PC-9 (cell line): ENCODE measurements around the gene TPSG1. TPM values are rescaled to one million over a fixed set of nuclear protein-coding genes. Genes with fewer than 3 reads are reported as not detected.
"Not testable (repeated sequence)": the region's sequence is repeated elsewhere in the genome, so short reads cannot be mapped to it uniquely, and the experiment has no call there.

ENCODE experiments used
- BruUV-seq: library from RNA; stranded (reverse); fragments of 400-500 nt; replicated peaks from 2 replicates; lab custom pipeline; 2021; lab: Mats Ljungman, UMichigan
- CTCF ChIA-PET: fragments of 300-600 bp; sonication (Branson Sonifier 250); formaldehyde crosslinking; loops from one replicate; lab custom pipeline; 2022; ENCODE audit warnings: antibody characterized with exemption; lab: Charles Lee
- POLR2A ChIA-PET: fragments of 300-600 bp; sonication (Branson Sonifier 250); formaldehyde crosslinking; loops from one replicate; lab custom pipeline; 2022; ENCODE audit warnings: antibody characterized with exemption; ENCODE audit not compliant: unreplicated experiment; lab: Charles Lee
- DNase-seq, 2 experiments: peaks; one replicate each; pipeline versions ENCODE4 v3.0.0 to v3.0.0-alpha.2; 2015 to 2022; ENCODE audit warnings: mixed read lengths in 1 of 2
- H2AFZ ChIP-seq: fragments of 200-600 bp; sonication (generic); 2 replicates; pipeline ENCODE4 v1.8.1; 2017; ENCODE audit warnings: antibody characterized with exemption
- H3F3A ChIP-seq: fragments of 200-600 bp; sonication (generic); 2 replicates; pipeline ENCODE4 v1.8.1; 2017; ENCODE audit warnings: antibody characterized with exemption, mild to moderate bottlenecking, low read depth; ENCODE audit not compliant: insufficient read depth
- H3K27ac ChIP-seq: fragments of 200-600 bp; sonication (generic); 2 replicates; pipeline ENCODE4 v1.6.1; 2016; ENCODE audit warnings: mixed run types
- H3K27me3 ChIP-seq: fragments of 200-600 bp; sonication (generic); 2 replicates; pipeline ENCODE4 v1.6.1; 2016; ENCODE audit warnings: low read depth, mixed run types; ENCODE audit not compliant: insufficient read depth
- H3K36me3 ChIP-seq: fragments of 200-600 bp; sonication (generic); 2 replicates; pipeline ENCODE4 v1.6.1; 2016; ENCODE audit warnings: low read depth, mixed run types
- H3K4me1 ChIP-seq: fragments of 200-600 bp; sonication (generic); replicated peaks from 2 replicates; pipeline ENCODE4 v1.6.1; 2016; ENCODE audit warnings: mixed run types; ENCODE audit not compliant: insufficient read depth
- H3K4me2 ChIP-seq: fragments of 200-600 bp; sonication (generic); 2 replicates; pipeline ENCODE4 v1.6.1; 2017; ENCODE audit warnings: mixed run types
- H3K4me3 ChIP-seq: fragments of 200-600 bp; sonication (generic); 2 replicates; pipeline ENCODE4 v1.6.1; 2016; ENCODE audit warnings: mixed run types
- H3K79me2 ChIP-seq: fragments of 200-600 bp; sonication (generic); 2 replicates; pipeline ENCODE4 v1.6.1; 2017; ENCODE audit warnings: low read depth, mixed run types
- H3K9me2 ChIP-seq: fragments of 200-600 bp; sonication (generic); 2 replicates; pipeline ENCODE4 v1.8.1; 2017; ENCODE audit warnings: mild to moderate bottlenecking; ENCODE audit not compliant: insufficient read depth
- H3K9me3 ChIP-seq: fragments of 200-600 bp; sonication (generic); 2 replicates; pipeline ENCODE4 v1.8.1; 2016; ENCODE audit warnings: low read depth; ENCODE audit not compliant: insufficient read depth
- H4K20me1 ChIP-seq: fragments of 200-600 bp; sonication (generic); 2 replicates; pipeline ENCODE4 v1.8.1; 2017; ENCODE audit not compliant: insufficient read depth
- EZH2 ChIP-seq: fragments of 200-600 bp; sonication (generic); IDR thresholded peaks from 2 replicates; pipeline ENCODE4 v1.8.0; 2017; ENCODE audit warnings: antibody characterized with exemption, low read depth
- intact Hi-C: fragments of 100-400 bp; cut with micrococcal nuclease; formaldehyde crosslinking; loops from one replicate; pipeline ENCODE4 v1.10.0; 2022; ENCODE audit not compliant: unreplicated experiment
- total RNA-seq: library from RNA; stranded (reverse); gene quantifications from 2 replicates; pipeline ENCODE4 v1.2.3, GENCODE V29; 2021
- TF ChIP-seq, protein P1 (sequence below): fragments of 200-600 bp; sonication (generic); conservative IDR thresholded peaks from 2 replicates; pipeline ENCODE4 v1.6.1; 2017; ENCODE audit warnings: mixed run types, antibody characterized with exemption, mild to moderate bottlenecking, moderate library complexity

The TPSG1 gene
- total RNA-seq, 1 experiment from 2014 or later, result not detected

DNA sequence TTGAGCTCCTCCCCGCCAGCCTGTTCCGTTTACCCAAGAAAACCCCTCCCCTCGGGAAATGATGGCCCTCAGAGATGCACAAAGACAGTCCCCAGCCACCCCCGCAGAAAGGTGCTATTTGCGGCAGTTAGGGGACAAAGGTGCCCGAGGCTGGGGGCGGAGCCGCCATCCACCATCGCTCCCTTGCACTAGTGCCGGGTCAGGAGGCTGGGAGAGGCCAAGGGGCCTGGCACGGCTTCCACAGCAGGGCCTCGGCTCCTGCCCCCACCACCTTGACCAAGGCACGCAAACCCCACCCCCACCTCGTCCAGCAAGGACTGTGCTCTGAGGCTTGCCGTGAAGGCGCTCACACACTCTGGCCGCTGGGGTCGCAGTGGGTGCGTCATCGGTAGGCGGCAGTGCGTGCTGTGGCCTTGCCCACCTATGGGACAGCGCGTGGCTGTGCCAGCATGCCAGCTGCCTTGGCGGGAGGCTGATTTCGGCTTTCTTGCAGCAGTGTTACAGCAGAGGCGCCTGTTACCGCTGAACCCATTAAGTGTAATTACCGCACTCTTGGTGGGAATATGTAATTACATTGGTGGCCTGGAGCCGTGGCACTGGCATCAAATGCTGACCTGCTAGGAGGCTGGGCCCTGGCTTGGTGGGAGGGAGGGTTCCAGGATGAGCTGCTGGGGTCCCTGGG lies 31.8 kb downstream of the TPSG1 start:
- Histone ChIP-seq H3F3A (no peaks in the 10 kb centered on the region), H3K27me3 (peaks cover 13% of the 10 kb centered on the region; the same call in 1 of the 2 replicates), H3K4me3 (no peak overlapping the region), H3K9me3 (no peaks in the 10 kb centered on the region), H3K79me2 (no peaks in the 10 kb centered on the region), H3K36me3 (no peaks in the 10 kb centered on the region), H2AFZ (no peak overlapping the region), H3K27ac (no peak overlapping the region), H3K4me2 (no peak overlapping the region), H3K9me2 (no peaks in the 10 kb centered on the region), H4K20me1 (0 out of 2 replicates have a peak, but pooled peaks cover 7% of the 10 kb centered on the region), H3K4me1 (no peaks in the 10 kb centered on the region)
- no TSS peak for BruUV-seq
- CTCF ChIA-PET, result no interaction called here
- intact Hi-C loops, result no loop called here
- POLR2A ChIA-PET, result no interaction called here
- DNase-seq, result no peak
- TF ChIP-seq EZH2, result no peak
- TF ChIP-seq, protein P1, sequence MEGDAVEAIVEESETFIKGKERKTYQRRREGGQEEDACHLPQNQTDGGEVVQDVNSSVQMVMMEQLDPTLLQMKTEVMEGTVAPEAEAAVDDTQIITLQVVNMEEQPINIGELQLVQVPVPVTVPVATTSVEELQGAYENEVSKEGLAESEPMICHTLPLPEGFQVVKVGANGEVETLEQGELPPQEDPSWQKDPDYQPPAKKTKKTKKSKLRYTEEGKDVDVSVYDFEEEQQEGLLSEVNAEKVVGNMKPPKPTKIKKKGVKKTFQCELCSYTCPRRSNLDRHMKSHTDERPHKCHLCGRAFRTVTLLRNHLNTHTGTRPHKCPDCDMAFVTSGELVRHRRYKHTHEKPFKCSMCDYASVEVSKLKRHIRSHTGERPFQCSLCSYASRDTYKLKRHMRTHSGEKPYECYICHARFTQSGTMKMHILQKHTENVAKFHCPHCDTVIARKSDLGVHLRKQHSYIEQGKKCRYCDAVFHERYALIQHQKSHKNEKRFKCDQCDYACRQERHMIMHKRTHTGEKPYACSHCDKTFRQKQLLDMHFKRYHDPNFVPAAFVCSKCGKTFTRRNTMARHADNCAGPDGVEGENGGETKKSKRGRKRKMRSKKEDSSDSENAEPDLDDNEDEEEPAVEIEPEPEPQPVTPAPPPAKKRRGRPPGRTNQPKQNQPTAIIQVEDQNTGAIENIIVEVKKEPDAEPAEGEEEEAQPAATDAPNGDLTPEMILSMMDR, result no peak

DNA sequence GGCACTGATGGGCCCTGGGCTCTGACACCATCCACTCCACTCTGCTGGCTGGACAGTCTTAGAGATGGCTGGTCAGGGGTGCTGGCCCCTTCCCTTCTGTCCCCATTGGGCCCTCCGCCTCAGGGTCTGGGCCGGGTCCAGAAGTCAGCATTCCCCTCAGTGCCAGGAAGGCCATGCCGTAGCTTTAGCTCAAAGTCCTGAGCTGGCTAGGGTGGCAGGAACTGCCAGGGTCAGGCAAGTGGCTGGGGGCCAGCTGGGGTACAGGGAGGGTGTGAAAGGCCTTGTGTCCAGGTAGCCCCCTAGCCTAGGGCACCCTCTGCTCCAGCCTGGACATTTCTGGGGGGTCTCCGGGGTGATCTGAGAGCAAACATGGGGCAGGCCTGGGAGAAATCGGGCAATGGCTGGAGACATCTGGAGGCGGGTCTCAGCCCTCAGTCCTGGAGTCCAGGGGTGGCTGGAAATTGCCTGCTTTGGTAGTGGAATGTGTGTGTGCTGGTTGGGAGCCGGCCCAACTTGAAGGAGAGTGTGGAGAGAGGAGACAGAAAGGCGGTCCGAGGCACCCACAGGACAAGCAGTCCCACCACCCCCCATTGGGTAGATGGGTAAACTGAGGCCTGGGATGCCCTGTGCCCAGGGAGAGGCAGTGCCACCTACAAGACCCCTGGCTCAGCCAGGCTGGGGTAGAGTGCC lies 32.5 kb downstream of the TPSG1 start:
- POLR2A ChIA-PET, result no interaction called here
- CTCF ChIA-PET, result no interaction called here

DNA sequence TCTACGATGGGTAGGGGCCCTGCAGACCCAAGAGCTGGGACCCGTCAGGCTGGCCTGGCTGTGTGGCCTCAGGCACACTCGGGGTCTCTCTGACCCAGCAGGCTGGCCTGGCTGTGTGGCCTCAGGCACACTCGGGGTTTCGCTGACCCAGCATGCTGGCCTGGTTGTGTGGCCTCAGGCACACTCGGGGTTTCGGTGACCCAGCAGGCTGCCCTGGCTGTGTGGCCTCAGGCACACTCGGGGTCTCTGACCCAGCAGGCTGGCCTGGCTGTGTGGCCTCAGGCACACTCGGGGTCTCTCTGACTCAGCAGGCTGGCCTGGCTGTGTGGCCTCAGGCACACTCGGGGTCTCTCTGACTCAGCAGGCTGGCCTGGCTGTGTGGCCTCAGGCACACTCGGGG lies 34.3 kb downstream of the TPSG1 start:
- H3K27ac ChIP-seq, H3K4me1 ChIP-seq, H3K36me3 ChIP-seq, POLR2A ChIA-PET, H3K9me2 ChIP-seq, CTCF ChIA-PET, H3K9me3 ChIP-seq, H3K79me2 ChIP-seq, H3K4me2 ChIP-seq, H2AFZ ChIP-seq, DNase-seq, intact Hi-C loops, H3F3A ChIP-seq, H4K20me1 ChIP-seq, H3K4me3 ChIP-seq, BruUV-seq: not testable (repeated sequence)
- peaks cover 11% of the 10 kb centered on the region; the same call in 1 of the 2 replicates for H3K27me3 ChIP-seq

More for the DNA sequence above, 32.5 kb downstream of the TPSG1 start:
- TF ChIP-seq EZH2, result no peak
- TF ChIP-seq, protein P1, result no peak
- Histone ChIP-seq H2AFZ (no peak overlapping the region), H3K4me2 (no peak overlapping the region), H3K9me3 (no peaks in the 10 kb centered on the region), H3K4me3 (no peak overlapping the region), H3K9me2 (no peaks in the 10 kb centered on the region), H4K20me1 (0 out of 2 replicates have a peak, but pooled peaks cover 7% of the 10 kb centered on the region), H3K79me2 (no peaks in the 10 kb centered on the region), H3K36me3 (no peaks in the 10 kb centered on the region), H3F3A (no peaks in the 10 kb centered on the region), H3K27ac (no peak overlapping the region), H3K4me1 (no peaks in the 10 kb centered on the region), H3K27me3 (peaks cover 14% of the 10 kb centered on the region; the same call in 1 of the 2 replicates)
- intact Hi-C loops, result no loop called here
- DNase-seq, result no peak
- no TSS peak for BruUV-seq
